ENCODE results near the gene NKAIN1.
"Not testable (repeated sequence)": the region's sequence is repeated elsewhere in the genome, so short reads cannot be mapped to it uniquely, and the experiment has no call there.

NKAIN1 gene

DNA sequence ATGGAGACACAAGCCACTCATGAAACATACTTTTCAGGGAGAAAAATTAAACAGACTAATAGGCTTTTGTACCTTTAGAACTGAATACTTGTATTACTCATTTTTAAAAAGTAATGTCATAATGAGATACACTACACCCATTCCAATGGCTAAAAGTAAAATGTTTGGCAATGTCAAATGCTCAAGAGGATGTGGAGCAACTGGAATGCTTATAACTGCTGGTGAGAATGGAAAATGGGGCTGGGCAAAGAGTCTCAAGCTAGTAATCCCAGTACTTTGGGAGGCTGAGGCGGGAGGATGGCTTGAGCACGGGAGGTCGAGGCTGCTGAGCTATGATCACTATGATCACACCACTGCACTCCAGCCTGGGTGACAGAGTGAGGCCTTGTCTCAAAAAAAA is 86.3 kb downstream of the NKAIN1 start:
- no peak for DNase-seq (ENCODE audit: low read depth)

DNA sequence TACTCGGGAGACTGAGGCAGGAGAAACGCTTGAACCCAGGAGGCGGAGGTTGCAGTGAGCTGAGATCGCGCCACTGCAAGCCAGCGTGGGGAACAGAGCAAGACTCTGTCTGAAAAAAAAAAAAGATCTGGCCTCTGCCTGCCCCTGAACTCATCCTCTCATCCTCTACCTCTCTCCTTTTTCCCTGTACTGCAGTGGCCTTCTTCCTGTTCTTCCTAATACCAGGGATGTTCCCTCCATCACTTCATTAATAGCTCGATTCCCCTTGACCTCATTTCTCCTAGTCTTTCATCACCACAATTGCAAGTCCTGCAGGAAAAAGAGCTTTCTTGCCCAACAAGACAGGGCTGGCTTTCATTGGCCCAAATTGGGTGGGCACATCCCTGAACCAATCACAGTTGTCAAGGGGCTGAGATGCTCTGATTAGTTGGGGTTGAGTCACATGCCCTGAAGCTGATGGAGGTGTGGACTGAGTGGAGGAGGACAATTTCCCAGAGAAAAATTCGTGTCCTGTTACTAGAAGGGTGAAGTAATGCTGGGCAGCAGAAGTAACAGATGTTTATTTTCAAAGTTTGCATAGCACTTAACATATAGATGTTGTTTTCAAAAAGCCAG is 87.4 kb downstream of the NKAIN1 start:
- peak; percentile 72 for DNase-seq (ENCODE audit: low read depth)

DNA sequence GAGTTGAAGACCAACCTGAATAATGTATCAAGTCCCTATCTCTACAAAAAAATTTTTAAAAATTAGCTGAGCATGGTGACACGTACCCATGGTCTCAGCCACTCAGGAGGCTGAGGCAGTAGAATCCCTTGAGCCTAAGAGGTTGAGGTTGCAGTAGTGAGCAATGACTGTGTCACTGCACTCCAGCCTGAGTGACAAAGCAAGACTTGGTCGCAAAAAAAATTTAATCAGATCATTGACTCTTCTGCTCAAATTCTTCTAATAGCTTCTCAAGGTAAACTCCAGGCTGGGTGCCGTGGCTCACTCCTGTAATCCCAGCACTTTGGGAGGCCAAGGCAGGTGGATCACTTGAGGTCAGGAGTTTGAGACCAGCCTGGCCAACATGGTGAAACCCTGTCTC is 88.3 kb downstream of the NKAIN1 start:
- DNase-seq (ENCODE audit: low read depth): no peak

DNA sequence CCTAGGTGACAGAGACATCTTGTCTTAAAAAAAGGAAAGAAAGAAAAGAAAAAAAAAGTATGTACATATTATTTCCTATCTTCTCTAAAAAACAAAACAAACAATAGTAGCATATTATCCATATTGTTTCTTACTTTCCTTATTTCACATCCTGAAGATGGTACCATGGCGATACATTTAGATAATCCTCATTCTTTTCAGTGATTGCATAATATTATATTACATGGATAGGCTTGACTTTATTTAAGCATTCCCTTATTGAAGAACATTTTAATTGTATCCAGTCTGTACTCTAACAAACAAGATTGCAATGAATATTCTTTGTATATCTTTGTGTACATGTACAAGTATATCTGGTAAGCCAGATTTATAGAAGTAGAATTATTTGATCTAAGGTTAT is 91.3 kb downstream of the NKAIN1 start:
- DNase-seq (ENCODE audit: low read depth): no peak

DNA sequence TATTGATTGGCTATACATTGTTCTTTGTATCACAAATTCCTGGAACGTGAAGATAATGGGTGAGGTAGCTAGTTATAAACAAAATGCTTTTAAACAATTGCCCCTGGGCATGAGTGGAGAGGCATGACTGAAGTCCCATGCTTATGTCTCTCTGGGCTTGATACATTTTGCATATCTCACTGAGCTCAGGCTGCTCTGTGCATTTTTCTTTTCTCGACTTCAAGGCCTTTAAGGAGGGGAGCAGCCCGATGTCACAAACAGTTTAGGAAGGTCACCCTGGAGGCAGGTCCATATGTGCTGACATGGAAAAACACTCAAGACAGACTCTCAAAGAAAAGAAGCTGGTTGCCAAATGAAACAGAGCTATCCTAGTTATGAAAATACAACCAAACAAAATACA is 94.0 kb downstream of the NKAIN1 start:
- no peak for DNase-seq (ENCODE audit: low read depth)

DNA sequence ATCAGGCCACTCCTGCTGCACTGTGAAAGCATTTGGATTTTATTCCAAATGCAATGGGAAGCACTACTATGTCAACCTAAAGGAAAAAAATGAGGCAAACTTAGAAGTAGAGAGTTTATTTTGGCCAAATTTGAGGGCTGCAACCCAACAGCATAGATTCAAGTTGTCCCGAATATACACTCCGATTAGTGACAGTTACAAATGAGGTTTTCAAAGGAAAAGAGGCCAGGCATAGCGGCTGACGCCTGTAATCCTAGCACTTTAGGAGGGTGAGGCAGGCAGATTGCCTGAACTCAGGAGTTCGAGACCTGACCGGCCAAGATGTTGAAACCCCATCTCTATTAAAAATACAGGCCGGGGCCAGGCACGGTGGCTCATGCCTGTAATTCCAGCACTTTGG is 95.2 kb downstream of the NKAIN1 start:
- DNase-seq (ENCODE audit: low read depth): no peak

DNA sequence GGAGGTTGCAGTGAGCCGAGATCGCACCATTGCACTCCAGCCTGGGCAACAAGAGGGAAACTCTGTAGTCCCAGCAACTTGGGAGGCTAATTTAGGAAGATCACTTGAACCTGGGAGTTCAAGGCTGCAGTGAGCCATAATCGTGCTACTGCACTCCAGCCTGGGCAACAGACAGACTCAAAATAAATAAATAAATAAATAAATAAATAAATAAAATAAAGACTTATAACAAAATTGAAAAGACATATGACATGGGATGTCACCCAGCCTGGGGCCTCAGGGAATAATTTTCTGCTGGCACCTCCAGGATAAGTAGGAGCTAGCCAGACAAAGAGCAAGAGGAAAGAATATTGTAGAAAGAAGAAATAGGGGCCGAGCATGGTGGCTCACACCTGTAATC is 96.2 kb downstream of the NKAIN1 start:
- DNase-seq (ENCODE audit: low read depth): no peak

DNA sequence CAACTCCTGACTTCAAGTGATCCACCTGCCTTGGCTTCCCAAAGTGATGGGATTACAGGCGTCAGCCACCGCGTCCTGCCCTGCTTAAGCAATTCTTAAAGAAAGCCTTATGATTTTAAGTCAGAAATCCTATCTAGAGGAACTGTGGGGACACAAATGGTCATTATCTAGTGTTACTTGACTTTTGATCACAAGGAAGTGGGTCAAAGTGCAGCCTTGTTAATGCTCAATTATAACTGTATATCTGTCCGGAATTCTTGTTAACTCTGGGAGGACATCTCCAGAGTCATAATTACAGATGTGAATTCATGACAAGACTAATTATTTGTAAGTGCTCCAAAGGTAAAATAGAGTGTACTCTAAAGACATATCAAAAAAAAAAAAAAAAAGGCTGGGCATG is 97.3 kb downstream of the NKAIN1 start:
- DNase-seq (ENCODE audit: low read depth): no peak

DNA sequence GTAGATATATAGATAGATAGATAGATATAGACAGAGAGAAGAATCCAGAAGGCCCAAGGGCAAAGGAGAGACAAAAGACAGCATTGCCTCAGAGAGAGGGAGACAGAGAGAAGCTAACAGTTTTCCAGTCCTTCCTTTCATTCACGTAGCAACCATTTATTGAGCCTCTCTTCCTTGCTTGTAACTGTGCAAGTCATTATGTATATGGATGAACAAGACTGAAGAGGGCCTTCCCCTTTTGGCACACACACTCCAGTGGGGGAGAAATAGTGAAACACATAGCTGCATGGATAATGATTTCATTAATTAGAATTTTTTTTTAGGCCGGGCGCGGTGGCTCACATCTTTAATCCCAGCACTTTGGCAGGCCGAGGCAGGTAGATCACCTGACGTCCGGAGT is 99.4 kb downstream of the NKAIN1 start:
- no peak for DNase-seq (ENCODE audit: low read depth)

DNA sequence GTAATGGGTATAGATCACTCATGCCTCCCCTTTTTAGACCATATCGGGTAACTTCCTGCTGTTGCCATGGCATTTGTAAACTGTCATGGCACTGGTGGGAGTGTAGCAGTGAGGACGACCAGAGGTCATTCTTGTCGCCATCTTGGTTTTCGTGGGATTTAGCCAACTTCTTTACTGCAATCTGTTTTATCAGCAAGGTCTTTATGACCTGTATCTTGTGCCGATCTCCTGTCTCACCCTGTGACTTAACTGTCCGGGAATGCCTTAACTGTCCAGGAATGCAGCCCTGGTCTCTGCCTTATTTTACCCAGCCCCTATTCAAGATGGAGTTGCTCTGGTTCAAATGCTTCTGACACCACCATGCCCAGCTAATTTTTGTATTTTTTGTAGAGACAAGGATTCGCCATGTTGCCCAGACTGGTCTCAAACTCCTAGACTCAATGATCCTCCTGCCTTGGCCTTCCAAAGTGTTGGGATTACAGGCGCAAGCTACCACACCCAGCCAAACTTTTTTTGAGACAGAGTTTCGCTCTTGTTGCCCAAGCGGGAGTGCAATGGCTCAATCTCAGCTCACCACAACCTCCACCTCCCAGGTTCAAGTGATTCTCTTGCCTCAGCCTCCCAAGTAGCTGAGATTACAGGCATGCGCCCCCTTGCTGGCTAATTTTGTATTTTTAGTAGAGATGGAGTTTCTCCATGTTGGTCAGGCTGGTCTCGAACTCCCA is 100.7 kb downstream of the NKAIN1 start:
- not testable (repeated sequence) for DNase-seq (ENCODE audit: low read depth)

DNA sequence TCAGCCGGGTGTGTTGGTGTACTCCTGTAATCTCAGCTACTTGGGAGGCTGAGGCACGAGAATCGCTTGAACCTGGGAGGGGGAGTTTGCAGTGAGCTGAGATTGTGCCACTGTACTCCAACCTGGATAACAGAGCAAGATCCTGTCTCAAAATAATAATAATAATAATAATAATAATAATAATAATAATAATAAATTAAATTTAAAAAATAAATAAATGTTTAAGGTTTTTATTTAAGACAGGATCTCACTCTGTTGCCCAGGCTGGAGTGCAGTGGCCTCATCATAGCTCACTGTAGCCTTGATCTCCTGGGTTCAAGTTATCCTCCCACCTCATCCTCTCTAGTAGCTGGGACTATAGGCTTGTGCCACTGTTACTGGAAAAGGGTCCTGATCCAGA is 101.8 kb downstream of the NKAIN1 start:
- not testable (repeated sequence) for DNase-seq (ENCODE audit: low read depth)

DNA sequence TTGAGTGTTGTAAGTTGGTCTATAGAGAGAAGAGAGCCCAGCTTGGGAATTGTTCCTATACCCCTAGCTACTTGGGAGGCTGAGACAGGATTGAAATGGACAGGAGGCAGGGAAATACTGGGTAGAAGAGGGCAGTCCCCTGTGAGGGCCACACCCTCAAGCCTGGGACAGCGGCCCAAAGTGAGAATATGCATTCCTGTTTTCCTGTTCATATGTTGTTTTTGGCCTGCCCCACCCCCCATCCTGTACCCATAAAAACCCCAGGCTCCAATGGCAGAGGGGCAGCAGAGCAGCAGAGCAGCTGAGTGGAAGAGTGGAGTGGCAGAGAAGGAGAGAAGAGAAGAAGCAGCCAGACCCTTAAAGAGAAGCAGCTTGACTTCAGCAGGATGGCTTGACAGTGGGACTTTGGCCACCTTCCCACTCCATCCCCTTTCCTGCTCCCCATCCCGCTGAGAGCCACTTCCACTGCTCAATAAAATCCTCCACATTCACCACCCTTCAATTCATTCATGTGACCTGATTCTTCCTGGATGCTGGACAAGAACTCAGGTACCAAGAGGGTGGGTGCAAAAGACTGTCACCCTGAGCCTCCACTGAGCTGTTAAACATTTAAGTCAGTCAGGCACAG is 103.6 kb downstream of the NKAIN1 start:
- no peak for DNase-seq (ENCODE audit: low read depth)

DNA sequence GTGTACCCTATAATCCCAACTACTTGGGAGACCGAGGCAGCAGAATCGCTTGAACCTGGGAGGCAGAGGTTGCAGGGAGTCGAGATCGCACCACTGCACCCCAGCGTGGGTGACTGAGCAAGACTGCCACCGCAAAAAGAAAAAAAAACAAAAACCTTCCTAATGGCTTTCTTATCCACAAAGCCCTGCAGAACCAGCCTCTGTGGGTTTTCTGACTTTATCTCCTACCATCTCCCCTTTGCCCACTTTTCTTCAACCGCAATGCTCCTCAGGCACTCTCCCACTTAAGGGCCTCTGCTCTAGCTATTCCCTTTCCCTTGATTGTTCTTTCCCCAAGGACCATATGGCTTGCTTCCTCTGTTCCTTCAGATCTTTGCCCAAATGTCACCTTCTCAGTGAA is 106.3 kb downstream of the NKAIN1 start:
- DNase-seq (ENCODE audit: low read depth): no peak

Measured in GM04503 (cell line).